GM12878 (cell line): ENCODE measurements around the gene RAB34. TPM values are rescaled to one million over a fixed set of nuclear protein-coding genes. Genes with fewer than 3 reads are reported as not detected.

Source experiments
- ATAC-seq: fragments of 200-7000 bp; cut with Tn5 transposase; 3 replicates; pipeline ENCODE4 v1.9.1; 2020; ENCODE audit warnings: mild to moderate bottlenecking, moderate library complexity
- BruUV-seq: library from RNA; stranded (reverse); fragments of 400-500 nt; replicated peaks from 2 replicates; lab custom pipeline; 2021; lab: Mats Ljungman, UMichigan
- CTCF ChIA-PET: fragments of 300-600 bp; sonication (Branson Sonifier 250); formaldehyde crosslinking; extraction: SDS; loops from one replicate; lab custom pipeline; 2021; ENCODE audit warnings: inconsistent platforms; lab: Yijun Ruan, JAX
- POLR2A ChIA-PET: fragments of 350-600 bp; formaldehyde crosslinking; extraction: SDS; loops from one replicate; lab custom pipeline; 2021; ENCODE audit warnings: inconsistent platforms; lab: Charles Lee
- RAD21 ChIA-PET: fragments of 300-600 bp; sonication (Branson Sonifier 250); formaldehyde crosslinking; loops from one replicate; lab custom pipeline; 2023; ENCODE audit warnings: antibody characterized with exemption; ENCODE audit not compliant: unreplicated experiment; lab: Charles Lee
- SMC1A ChIA-PET: fragments of 300-600 bp; sonication (Branson Sonifier 250); formaldehyde crosslinking; loops from one replicate; lab custom pipeline; 2023; ENCODE audit not compliant: unreplicated experiment, uncharacterized antibody; lab: Charles Lee
- DNase-seq: peaks from one replicate; pipeline ENCODE4 v3.0.0-alpha.2; 2011; ENCODE audit warnings: low read depth, low spot score
- FAIRE-seq: peaks from 3 replicates; lab custom pipeline; 2011; peaks lifted over from hg19 to GRCh38; lab: Jason Lieb, UNC
- H2AFZ ChIP-seq: 2 replicates; pipeline ENCODE4 v1.6.0; 2011; ENCODE audit warnings: low read depth, low read length, control low read depth; ENCODE audit not compliant: control insufficient read depth
- H3K27ac ChIP-seq: 2 replicates; pipeline ENCODE4 v1.5.1; 2011; ENCODE audit warnings: control low read depth; ENCODE audit not compliant: control insufficient read depth, insufficient read depth
- H3K27me3 ChIP-seq, 2 experiments: replicated peaks in 1 of 2; 2 replicates each; pipeline versions ENCODE4 v1.6.0 to v1.6.1; 2011; ENCODE audit warnings: low read length in 1 of 2; ENCODE audit not compliant: control insufficient read depth in 2 of 2, insufficient read depth in 2 of 2
- H3K36me3 ChIP-seq, 2 experiments: 2 replicates each; pipeline ENCODE4 v1.5.1; 2011; ENCODE audit warnings: low read length in 1 of 2; ENCODE audit not compliant: control insufficient read depth in 2 of 2, insufficient read depth in 2 of 2
- H3K4me1 ChIP-seq: 2 replicates; pipeline ENCODE4 v1.6.1; 2011; ENCODE audit warnings: mild to moderate bottlenecking, low read length, moderate library complexity, mixed read lengths; ENCODE audit not compliant: control insufficient read depth, insufficient read depth
- H3K4me2 ChIP-seq: 2 replicates; pipeline ENCODE4 v1.6.0; 2011; ENCODE audit warnings: control low read depth; ENCODE audit not compliant: control insufficient read depth, insufficient read depth
- H3K4me3 ChIP-seq: fragments of 200-600 bp; sonication (generic); 2 replicates; pipeline ENCODE4 v1.5.1; 2016
- H3K79me2 ChIP-seq: 2 replicates; pipeline ENCODE4 v1.6.0; 2011; ENCODE audit warnings: low read length; ENCODE audit not compliant: control insufficient read depth, insufficient read depth
- H3K9ac ChIP-seq: 2 replicates; pipeline ENCODE4 v1.8.0; 2011; ENCODE audit warnings: low read length, control low read depth, mixed read lengths; ENCODE audit not compliant: control insufficient read depth, insufficient read depth
- H3K9me3 ChIP-seq: replicated peaks from 3 replicates; pipeline ENCODE4 v1.5.1; 2011; ENCODE audit warnings: mild to moderate bottlenecking, low read length; ENCODE audit not compliant: control insufficient read depth, insufficient read depth
- H4K20me1 ChIP-seq: 2 replicates; pipeline ENCODE4 v1.6.0; 2011; ENCODE audit not compliant: control insufficient read depth, insufficient read depth
- E2F8 ChIP-seq: fragments of 450-650 bp; IDR thresholded peaks from 2 replicates; pipeline ENCODE4 v1.6.1; 2018; ENCODE audit warnings: mild to moderate bottlenecking, low read depth, moderate library complexity; ENCODE audit not compliant: partially characterized antibody
- HCFC1 ChIP-seq: fragments of 150-350 bp; IDR thresholded peaks from 2 replicates; pipeline ENCODE4 v1.6.1; 2014; ENCODE audit warnings: low read length
- KLF5 ChIP-seq: fragments of 450-650 bp; IDR thresholded peaks from 2 replicates; pipeline ENCODE4 v1.6.1; 2014; ENCODE audit warnings: mild to moderate bottlenecking; ENCODE audit not compliant: partially characterized antibody
- WGBS: methylation state at CpG from one replicate; pipeline ENCODE4 v1.1.6; 2016; ENCODE audit warnings: low lambda C conversion rate; ENCODE audit not compliant: insufficient replicate concordance, insufficient coverage; ENCODE audit errors: missing lambda C conversion rate; 5-methylcytosine and 5-hydroxymethylcytosine counted together
- in situ Hi-C: fragments of 300-500 bp; cut with MboI; formaldehyde crosslinking; loops from 9 replicates; pipeline ENCODE4 v1.14.3; 2018; ENCODE audit warnings: mixed read lengths
- intact Hi-C: fragments of 100-400 bp; cut with micrococcal nuclease; formaldehyde crosslinking; loops from one replicate; pipeline ENCODE4 v1.14.2; 2022; ENCODE audit not compliant: unreplicated experiment
- polyA plus RNA-seq, 11 experiments: library from polyadenylated mRNA; depleted of rRNA in 4 of 11; unstranded in 6 of 11; stranded (reverse) in 5 of 11; fragments of >200 nt; fragmentation: Nextera tagmentation in 4 of 11; fragmentation: Illumina TruSeq in 1 of 11; extraction: Ambion mirVana in 4 of 11; extraction: Trizol in 1 of 11; gene quantifications; 1 replicate in 1 of 11; 2 replicates in 10 of 11; pipeline versions ENCODE4 v1.2.1 to v1.2.3, GENCODE V29; 2011 to 2016; ENCODE audit warnings: inconsistent platforms in 2 of 11, missing spikeins in 2 of 11, low read depth in 1 of 11
- total RNA-seq, 4 experiments: library from RNA; depleted of rRNA in 3 of 4; stranded (reverse); fragments of >200 nt in 3 of 4; fragmentation: Illumina TruSeq in 1 of 4; extraction: Trizol in 1 of 4; gene quantifications; 2 replicates each; pipeline versions ENCODE4 v1.2.1 to v1.2.3, GENCODE V29; 2013 to 2021

Gene RAB34
- total and polyA plus RNA-seq, 10 of the 15 experiments (the other 5 are each of a cell fraction or from before 2014, with no cell fraction given), result 0.37 to 46.4 (median 32.8) TPM

- peak; percentile 37 for TF ChIP-seq E2F8
- no peak for TF ChIP-seq HCFC1
- TF ChIP-seq KLF5, result peak; percentile 27
- POLR2A ChIA-PET, result interaction anchor here (0.6 to 15.2 kb wide), 5 partner anchors 9 to 200 kb away, joined by 3 to 485 read pairs (median 7); partner anchors contain the start of genes NEK8, RPL23A and TLCD1
- Histone ChIP-seq H3K4me1 (peaks cover 30% of the 10 kb centered on the region), H4K20me1 (peaks cover 19% of the 10 kb centered on the region), H3K27me3 (no peaks in the 10 kb centered on the region), H3K9ac (no peak overlapping the region), H3K27ac (no peak overlapping the region), H3K36me3 (peaks cover 30 to 32% of the 10 kb centered on the region in 2 experiments), H3K9me3 (no peaks in the 10 kb centered on the region), H3K4me3 (0 out of 2 replicates have a peak overlapping the region, but pooled peaks have one; percentile 44), H3K79me2 (peaks cover 61% of the 10 kb centered on the region), H2AFZ (no peak overlapping the region), H3K4me2 (peak overlapping the region; percentile 26; the same call in 1 of the 2 replicates)
- SMC1A ChIA-PET, result interaction anchor here (0.8 to 17.8 kb wide), 6 partner anchors 9 to 196 kb away, joined by 3 to 326 read pairs (median 5); partner anchors contain the start of genes NEK8 and TLCD1
- 43% methylated on average over 11 of the region's 11 CpGs for WGBS
- FAIRE-seq (no peak), DNase-seq (no peak), ATAC-seq (peak; percentile 6)
- CTCF ChIA-PET, result interaction anchor here (0.6 to 10.0 kb wide), 27 partner anchors 9 to 216 kb away, joined by 3 to 394 read pairs (median 4); partner anchors contain the start of genes BLTP2, FAM222B, NEK8 and PROCA1
- RAD21 ChIA-PET, result interaction anchor here (0.8 to 17.4 kb wide), 7 partner anchors 11 to 148 kb away, joined by 6 to 375 read pairs (median 7); partner anchors contain the start of genes FLOT2, NEK8, RPL23A and TLCD1
- BruUV-seq, result no TSS peak
- intact Hi-C loops (loop anchor here (1.0 kb wide), 1 partner anchor 22 kb away; no protein-coding TSS in a partner anchor), in situ Hi-C loops (loop anchor here (25.0 kb wide), 1 partner anchor 1287 kb away; the partner anchor contains the start of gene KSR1)
These were observed 32.0 kb upstream of the RAB34 start for GRCh38 chr17:28749516-28750177.
